HEK293 (cell line): Measurements from ENCODE around the gene MYH11.

Experiments
- ZNF214 ChIP-seq: fragments of 450-650 bp; formaldehyde crosslinking; IDR thresholded peaks from 2 replicates; pipeline ENCODE4 v1.5.1; 2017; ENCODE audit warnings: missing biosample characterization, mild to moderate bottlenecking, missing genetic modification characterization, borderline replicate concordance
- TF ChIP-seq, protein P1 (sequence below): fragments of 450-650 bp; formaldehyde crosslinking; optimal IDR thresholded peaks from 2 replicates; pipeline ENCODE3; 2016; ENCODE audit warnings: missing biosample characterization, mild to moderate bottlenecking, missing genetic modification characterization

GRCh38 chr16:15721018-15721417 lies 135.8 kb downstream of the MYH11 start:
- no peak for TF ChIP-seq ZNF214 (tag by site-specific recombination)
- TF ChIP-seq, protein P1, sequence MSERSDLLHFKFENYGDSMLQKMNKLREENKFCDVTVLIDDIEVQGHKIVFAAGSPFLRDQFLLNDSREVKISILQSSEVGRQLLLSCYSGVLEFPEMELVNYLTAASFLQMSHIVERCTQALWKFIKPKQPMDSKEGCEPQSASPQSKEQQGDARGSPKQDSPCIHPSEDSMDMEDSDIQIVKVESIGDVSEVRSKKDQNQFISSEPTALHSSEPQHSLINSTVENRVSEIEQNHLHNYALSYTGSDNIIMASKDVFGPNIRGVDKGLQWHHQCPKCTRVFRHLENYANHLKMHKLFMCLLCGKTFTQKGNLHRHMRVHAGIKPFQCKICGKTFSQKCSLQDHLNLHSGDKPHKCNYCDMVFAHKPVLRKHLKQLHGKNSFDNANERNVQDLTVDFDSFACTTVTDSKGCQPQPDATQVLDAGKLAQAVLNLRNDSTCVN: no peak
